ENCODE results near the gene ZNF646. TPM values are rescaled to one million over a fixed set of nuclear protein-coding genes. Genes with fewer than 3 reads are reported as not detected.
A peak's percentile ranks its signal among the peaks of the same experiment; 100 is the strongest.

ZNF646 gene
- total RNA-seq, 1 donor from 2014 or later, result 17.2 TPM

DNA sequence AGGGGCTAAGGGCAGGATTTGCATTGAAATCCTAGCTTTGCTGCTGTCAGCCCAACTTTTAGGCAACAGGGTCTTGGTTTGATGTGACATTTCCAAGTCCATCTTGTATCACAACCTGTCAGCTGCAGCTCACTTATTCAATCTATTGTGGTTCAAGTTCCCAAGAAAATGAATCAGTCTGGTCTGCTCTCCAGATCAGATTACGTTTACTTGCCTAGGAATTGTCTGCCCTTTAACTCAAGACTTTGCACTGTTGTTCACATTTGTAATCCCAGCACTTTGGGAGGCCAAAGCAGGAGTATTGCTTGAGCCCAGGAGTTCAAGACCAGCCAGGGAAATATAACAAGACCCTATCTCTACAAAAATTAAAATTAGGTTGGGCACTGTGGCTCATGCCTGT lies 30.9 kb upstream of the ZNF646 start:
- H3K9me3 Mint-ChIP-seq (ENCODE audit: unreplicated experiment), result no peaks in the 10 kb centered on the region
- FAIRE-seq, result no peak

DNA sequence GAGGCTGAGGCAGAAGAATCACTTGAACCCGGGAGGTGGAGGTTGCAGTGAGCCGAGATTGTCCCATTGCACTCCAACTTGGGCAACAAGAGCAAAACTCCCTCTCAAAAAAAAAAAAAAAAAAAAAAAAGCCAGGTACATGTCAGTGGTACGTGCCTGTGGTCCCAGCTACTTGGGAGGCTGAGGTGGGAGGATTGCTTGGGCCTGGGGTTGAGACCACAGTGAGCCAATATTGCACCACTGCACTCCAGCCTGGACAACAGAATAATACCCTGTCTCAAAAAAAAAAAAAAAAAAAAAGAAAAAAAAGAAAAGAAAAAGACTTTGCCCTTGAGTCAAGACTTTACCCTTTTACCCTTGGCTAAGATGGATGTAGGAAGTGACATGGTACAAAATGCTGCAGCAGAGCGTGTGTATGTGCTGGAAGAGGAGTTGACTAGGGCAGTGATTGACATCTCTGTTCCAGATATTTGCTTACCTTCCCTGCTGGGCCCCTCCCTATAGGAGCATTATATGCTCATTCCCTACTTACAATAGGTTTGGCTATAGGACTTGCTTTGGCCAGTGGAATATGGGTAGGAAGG lies 30.2 kb upstream of the ZNF646 start:
- FAIRE-seq (no peak), DNase-seq (ENCODE audit: low read depth) (no peak)
- Histone ChIP-seq H3K9ac (ENCODE audit: low read length) (no peak overlapping the region), H3K27me3 (ENCODE audit: insufficient read depth, low read length) (no peaks in the 10 kb centered on the region), H2AFZ (ENCODE audit: low read depth, low read length) (no peak overlapping the region), H3K4me1 (ENCODE audit: insufficient read depth, low read length) (no peaks in the 10 kb centered on the region), H3K27ac (ENCODE audit: low read depth, low read length) (no peak overlapping the region), H3K4me3 (ENCODE audit: insufficient read depth, low read depth, low read length) (no peak overlapping the region), H4K20me1 (ENCODE audit: insufficient read depth, low read length) (peaks cover 8% of the 10 kb centered on the region), H3K79me2 (ENCODE audit: insufficient read depth, low read length) (no peaks in the 10 kb centered on the region), H3K36me3 (ENCODE audit: insufficient read depth, low read length) (peaks cover 11% of the 10 kb centered on the region), H3K9me3 (ENCODE audit: insufficient read depth, low read depth, low read length) (no peaks in the 10 kb centered on the region), H3K4me2 (ENCODE audit: low read length) (no peak overlapping the region)
- no peak for TF ChIP-seq EZH2 (IDR thresholded peaks at IDR 0.05; ENCODE audit: insufficient read depth, low read length)
- TF ChIP-seq, protein P1, sequence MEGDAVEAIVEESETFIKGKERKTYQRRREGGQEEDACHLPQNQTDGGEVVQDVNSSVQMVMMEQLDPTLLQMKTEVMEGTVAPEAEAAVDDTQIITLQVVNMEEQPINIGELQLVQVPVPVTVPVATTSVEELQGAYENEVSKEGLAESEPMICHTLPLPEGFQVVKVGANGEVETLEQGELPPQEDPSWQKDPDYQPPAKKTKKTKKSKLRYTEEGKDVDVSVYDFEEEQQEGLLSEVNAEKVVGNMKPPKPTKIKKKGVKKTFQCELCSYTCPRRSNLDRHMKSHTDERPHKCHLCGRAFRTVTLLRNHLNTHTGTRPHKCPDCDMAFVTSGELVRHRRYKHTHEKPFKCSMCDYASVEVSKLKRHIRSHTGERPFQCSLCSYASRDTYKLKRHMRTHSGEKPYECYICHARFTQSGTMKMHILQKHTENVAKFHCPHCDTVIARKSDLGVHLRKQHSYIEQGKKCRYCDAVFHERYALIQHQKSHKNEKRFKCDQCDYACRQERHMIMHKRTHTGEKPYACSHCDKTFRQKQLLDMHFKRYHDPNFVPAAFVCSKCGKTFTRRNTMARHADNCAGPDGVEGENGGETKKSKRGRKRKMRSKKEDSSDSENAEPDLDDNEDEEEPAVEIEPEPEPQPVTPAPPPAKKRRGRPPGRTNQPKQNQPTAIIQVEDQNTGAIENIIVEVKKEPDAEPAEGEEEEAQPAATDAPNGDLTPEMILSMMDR (IDR thresholded peaks at IDR 0.05; ENCODE audit: insufficient read depth, low read depth, low read length), result no peak
- peaks cover 16% of the 10 kb centered on the region for H3K36me3 Mint-ChIP-seq (ENCODE audit: low read depth, unreplicated experiment)
- H3K27ac Mint-ChIP-seq (ENCODE audit: unreplicated experiment), result no peak overlapping the region
- H3K4me3 Mint-ChIP-seq (ENCODE audit: unreplicated experiment), result no peak overlapping the region
- no peaks in the 10 kb centered on the region for H3K27me3 Mint-ChIP-seq (ENCODE audit: low read depth, unreplicated experiment)
- no peaks in the 10 kb centered on the region for H3K4me1 Mint-ChIP-seq (ENCODE audit: low read depth, unreplicated experiment)
- H3K9me3 Mint-ChIP-seq (ENCODE audit: unreplicated experiment), result no peaks in the 10 kb centered on the region

More for the DNA sequence above, 30.9 kb upstream of the ZNF646 start:
- Histone ChIP-seq H3K27ac (ENCODE audit: low read depth, low read length) (no peak overlapping the region), H3K79me2 (ENCODE audit: insufficient read depth, low read length) (no peaks in the 10 kb centered on the region), H3K4me2 (ENCODE audit: low read length) (no peak overlapping the region), H3K9ac (ENCODE audit: low read length) (no peak overlapping the region), H3K4me3 (ENCODE audit: insufficient read depth, low read depth, low read length) (no peak overlapping the region), H3K9me3 (ENCODE audit: insufficient read depth, low read depth, low read length) (no peaks in the 10 kb centered on the region), H4K20me1 (ENCODE audit: insufficient read depth, low read length) (peaks cover 8% of the 10 kb centered on the region), H3K36me3 (ENCODE audit: insufficient read depth, low read length) (peaks cover 11% of the 10 kb centered on the region), H3K4me1 (ENCODE audit: insufficient read depth, low read length) (no peaks in the 10 kb centered on the region), H2AFZ (ENCODE audit: low read depth, low read length) (no peak overlapping the region), H3K27me3 (ENCODE audit: insufficient read depth, low read length) (no peaks in the 10 kb centered on the region)
- peaks cover 20% of the 10 kb centered on the region for H3K36me3 Mint-ChIP-seq (ENCODE audit: low read depth, unreplicated experiment)
- H3K4me1 Mint-ChIP-seq (ENCODE audit: low read depth, unreplicated experiment), result no peaks in the 10 kb centered on the region
- DNase-seq (ENCODE audit: low read depth), result no peak
- no peak overlapping the region for H3K27ac Mint-ChIP-seq (ENCODE audit: unreplicated experiment)
- TF ChIP-seq EZH2 (IDR thresholded peaks at IDR 0.05; ENCODE audit: insufficient read depth, low read length), result no peak
- TF ChIP-seq, protein P1 (IDR thresholded peaks at IDR 0.05; ENCODE audit: insufficient read depth, low read depth, low read length), result no peak
- H3K4me3 Mint-ChIP-seq (ENCODE audit: unreplicated experiment), result no peak overlapping the region
- no peaks in the 10 kb centered on the region for H3K27me3 Mint-ChIP-seq (ENCODE audit: low read depth, unreplicated experiment)

DNA sequence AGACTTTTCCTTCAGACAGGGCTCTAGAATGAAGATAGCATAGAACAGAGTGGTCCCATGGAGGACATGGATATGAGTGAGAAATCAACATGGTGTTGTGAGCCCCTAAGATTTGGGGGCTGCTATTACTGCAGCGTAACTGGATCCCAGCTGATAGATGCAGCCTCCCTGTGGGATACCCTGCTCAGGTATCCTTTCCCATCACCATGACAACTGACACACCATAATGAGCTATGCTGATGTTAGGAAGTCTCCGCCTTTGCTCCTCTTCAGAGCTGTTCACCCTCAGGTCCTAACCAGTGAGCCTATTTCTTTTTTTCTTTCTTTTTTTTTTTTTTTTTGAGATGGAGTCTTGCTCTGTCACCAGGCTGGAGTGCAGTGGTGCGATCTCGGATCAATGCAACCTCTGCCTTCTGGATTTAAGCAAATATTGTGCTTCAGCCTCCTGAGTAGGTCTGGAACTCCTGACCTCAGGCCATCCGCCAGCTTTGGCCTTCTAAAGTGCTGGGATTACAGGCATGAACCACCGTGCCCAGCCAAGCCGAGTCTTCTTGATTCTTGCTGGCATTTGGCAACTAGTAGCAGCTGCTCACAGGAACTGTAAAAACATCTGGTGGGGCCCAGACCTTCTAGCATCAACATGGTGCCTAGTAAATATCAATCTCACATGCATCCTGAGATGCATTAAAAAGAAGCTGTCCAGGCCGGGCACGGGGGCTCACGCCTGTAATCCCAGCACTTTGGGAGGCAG lies 23.8 kb upstream of the ZNF646 start:
- TF ChIP-seq, protein P1 (IDR thresholded peaks at IDR 0.05; ENCODE audit: insufficient read depth, low read depth, low read length), result no peak
- TF ChIP-seq EZH2 (IDR thresholded peaks at IDR 0.05; ENCODE audit: insufficient read depth, low read length), result no peak
- Histone ChIP-seq H3K27ac (ENCODE audit: low read depth, low read length) (no peak overlapping the region), H3K4me1 (ENCODE audit: insufficient read depth, low read length) (peaks cover 3% of the 10 kb centered on the region), H3K9me3 (ENCODE audit: insufficient read depth, low read depth, low read length) (no peaks in the 10 kb centered on the region), H4K20me1 (ENCODE audit: insufficient read depth, low read length) (no peaks in the 10 kb centered on the region), H3K4me3 (ENCODE audit: insufficient read depth, low read depth, low read length) (no peak overlapping the region), H3K27me3 (ENCODE audit: insufficient read depth, low read length) (no peaks in the 10 kb centered on the region), H3K9ac (ENCODE audit: low read length) (no peak overlapping the region), H3K4me2 (ENCODE audit: low read length) (no peak overlapping the region), H3K79me2 (ENCODE audit: insufficient read depth, low read length) (no peaks in the 10 kb centered on the region), H3K36me3 (ENCODE audit: insufficient read depth, low read length) (no peaks in the 10 kb centered on the region), H2AFZ (ENCODE audit: low read depth, low read length) (no peak overlapping the region)
- no peak for FAIRE-seq
- H3K4me1 Mint-ChIP-seq (ENCODE audit: low read depth, unreplicated experiment), result peaks cover 7% of the 10 kb centered on the region
- no peak overlapping the region for H3K27ac Mint-ChIP-seq (ENCODE audit: unreplicated experiment)
- no peak for DNase-seq (ENCODE audit: low read depth)
- peak overlapping the region; percentile 45 for H3K4me3 Mint-ChIP-seq (ENCODE audit: unreplicated experiment)
- H3K9me3 Mint-ChIP-seq (ENCODE audit: unreplicated experiment), result peaks cover 5% of the 10 kb centered on the region
- no peaks in the 10 kb centered on the region for H3K36me3 Mint-ChIP-seq (ENCODE audit: low read depth, unreplicated experiment)
- H3K27me3 Mint-ChIP-seq (ENCODE audit: low read depth, unreplicated experiment), result no peaks in the 10 kb centered on the region
